Mammary epithelial cell (primary cell): ENCODE data around the gene UNC79.

Experiments
- CTCF ChIP-seq, 2 donors: IDR thresholded peaks in 1 of 2; conservative IDR thresholded peaks in 1 of 2; 2 replicates each; pipeline ENCODE4 v1.5.1; 2011 to 2012; ENCODE audit warnings: inconsistent platforms in 2 of 2, low read length in 2 of 2, mild to moderate bottlenecking in 2 of 2, control low read depth in 1 of 2, low read depth in 1 of 2; ENCODE audit not compliant: insufficient read depth in 1 of 2; ENCODE audit errors: extremely low read depth in 1 of 2
- EZH2 ChIP-seq: IDR thresholded peaks from 2 replicates; pipeline ENCODE4 v1.6.1; 2012; ENCODE audit warnings: low read length, inconsistent platforms, borderline replicate concordance

GRCh38 chr14:93675651-93676050 lies 244.9 kb downstream of the UNC79 start:
- TF ChIP-seq CTCF (conservative IDR thresholded peaks at IDR 0.05 in 1 of 2, IDR thresholded peaks at IDR 0.05 in 1 of 2; ENCODE audit: extremely low read depth in 1 of 2, insufficient read depth in 1 of 2, low read depth in 1 of 2, low read length in 2 of 2) (no peak), EZH2 (no peak)
